GM21737 (cell line): ENCODE results near the gene CFAP20DC.
"Not testable (repeated sequence)": the region's sequence is repeated elsewhere in the genome, so short reads cannot be mapped to it uniquely, and the experiment has no call there.

Experiments
- ATAC-seq: cut with Tn5 transposase; IDR thresholded peaks from one replicate; pipeline ENCODE4 v1.9.1; 2021; ENCODE audit warnings: mild to moderate bottlenecking, moderate library complexity; ENCODE audit not compliant: unreplicated experiment

CFAP20DC gene

DNA sequence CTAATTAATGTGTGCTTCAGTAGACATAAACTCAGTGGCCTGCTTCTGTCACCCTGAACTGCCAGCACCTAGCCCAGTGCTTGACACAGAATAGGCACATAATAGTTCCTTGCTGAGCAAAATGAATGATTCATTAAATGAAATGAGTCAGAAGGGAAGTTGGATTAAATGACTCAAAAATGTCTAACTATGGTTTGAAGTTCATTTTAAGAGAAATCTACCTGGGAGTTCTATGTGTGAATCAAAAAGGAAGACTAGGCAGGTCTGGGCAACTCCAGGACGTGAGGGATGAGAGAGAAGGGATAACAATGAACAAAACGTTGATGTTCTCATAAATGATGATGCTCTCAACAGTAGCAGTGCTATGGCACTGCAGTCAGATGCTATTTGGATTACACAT lies 175.0 kb downstream of the CFAP20DC start:
- ATAC-seq, result peak; percentile 76

DNA sequence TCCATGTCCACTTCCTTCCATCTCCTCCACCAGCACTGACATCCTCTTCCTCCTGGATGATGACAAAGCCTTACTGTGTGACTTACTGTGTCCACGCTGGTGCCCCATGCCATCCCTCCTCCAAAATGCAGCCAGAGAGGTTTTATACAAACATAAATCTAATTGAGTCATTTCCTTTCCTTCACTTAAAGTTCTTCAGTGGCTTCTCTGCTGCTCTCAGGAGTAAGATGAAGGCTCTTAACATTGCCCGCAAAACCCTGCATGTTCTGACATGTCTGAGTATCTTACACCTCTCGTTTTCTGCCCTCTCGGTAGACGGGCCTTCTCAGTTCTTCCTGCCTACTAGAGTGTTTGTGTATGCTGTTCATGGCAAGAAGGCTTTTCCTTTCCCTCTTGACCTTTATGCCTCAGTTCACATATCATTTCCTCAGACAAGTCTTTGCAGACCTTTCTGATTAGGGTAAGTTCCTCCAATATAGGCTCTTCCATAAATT lies 175.5 kb downstream of the CFAP20DC start:
- ATAC-seq, result peak; percentile 51

GRCh38 chr3:58868097-58868779 lies 181.6 kb downstream of the CFAP20DC start:
- ATAC-seq, result no peak

DNA sequence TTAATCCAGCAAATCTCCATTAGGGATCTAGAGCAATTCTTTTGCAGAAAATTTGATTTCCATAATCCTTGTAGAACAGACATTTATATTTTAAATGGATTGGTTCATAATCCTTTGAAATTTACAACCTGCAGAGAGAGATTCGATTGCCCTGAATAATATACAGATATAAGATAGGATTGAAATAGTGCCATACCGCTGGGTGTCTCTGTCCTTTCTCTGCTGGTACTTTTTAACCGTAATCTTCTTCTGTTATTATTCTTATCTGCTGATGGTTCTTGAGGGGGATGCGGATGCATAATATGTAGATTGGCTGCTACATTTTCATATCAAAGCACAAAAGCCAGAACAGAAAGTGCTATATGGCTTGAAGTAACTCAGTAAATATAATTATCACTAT lies 182.2 kb downstream of the CFAP20DC start:
- no peak for ATAC-seq

- ATAC-seq, result no peak
Measured at GRCh38 chr3:58866079-58866478, 183.7 kb downstream of the CFAP20DC start.

GRCh38 chr3:58864480-58864879 lies 185.3 kb downstream of the CFAP20DC start:
- ATAC-seq, result no peak

DNA sequence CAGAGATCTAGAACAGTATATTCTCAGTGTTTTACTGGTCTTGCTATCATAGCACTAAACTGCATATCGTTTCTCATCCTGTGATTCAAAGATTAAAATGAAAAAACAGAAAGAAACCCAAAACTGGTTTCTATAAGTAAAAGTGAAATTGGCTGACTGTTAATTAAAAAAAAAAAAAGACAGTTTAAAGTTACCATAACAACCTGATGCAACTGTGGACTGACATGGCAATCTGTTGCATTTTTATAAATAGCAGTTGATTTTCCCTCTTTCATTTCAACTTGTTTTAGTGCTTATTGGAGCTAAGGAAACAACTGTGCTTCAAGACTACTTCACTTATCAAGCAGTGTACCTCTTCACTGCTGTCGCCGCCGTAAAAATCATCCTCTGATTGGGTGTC lies 186.6 kb downstream of the CFAP20DC start:
- ATAC-seq, result no peak

GRCh38 chr3:58861551-58861950 lies 188.3 kb downstream of the CFAP20DC start:
- ATAC-seq, result no peak

- ATAC-seq, result no peak
Measured at GRCh38 chr3:58858126-58858525, 191.7 kb downstream of the CFAP20DC start.

DNA sequence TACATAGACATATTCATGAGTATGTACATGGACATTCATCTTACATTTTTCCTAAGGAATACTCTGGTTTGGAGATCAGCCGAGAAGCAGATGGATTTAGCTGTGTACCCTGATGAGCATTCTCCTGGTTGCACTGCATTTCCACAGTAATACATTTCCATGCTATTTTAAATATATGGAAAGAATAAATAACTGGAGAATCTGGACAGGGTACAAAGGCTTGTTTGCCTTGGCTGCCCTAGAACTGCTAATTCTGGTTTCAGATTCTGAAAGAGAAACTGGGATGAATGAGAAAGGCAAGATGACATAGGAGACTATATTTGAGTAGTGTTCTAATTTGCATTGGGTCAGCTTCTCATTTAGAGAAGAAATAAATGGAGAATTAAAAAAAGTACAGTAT lies 192.4 kb downstream of the CFAP20DC start:
- ATAC-seq, result no peak

GRCh38 chr3:58848826-58849225 lies 201.0 kb downstream of the CFAP20DC start:
- ATAC-seq, result no peak

- not testable (repeated sequence) for ATAC-seq
Measured at GRCh38 chr3:58842050-58842747, 207.6 kb downstream of the CFAP20DC start.

DNA sequence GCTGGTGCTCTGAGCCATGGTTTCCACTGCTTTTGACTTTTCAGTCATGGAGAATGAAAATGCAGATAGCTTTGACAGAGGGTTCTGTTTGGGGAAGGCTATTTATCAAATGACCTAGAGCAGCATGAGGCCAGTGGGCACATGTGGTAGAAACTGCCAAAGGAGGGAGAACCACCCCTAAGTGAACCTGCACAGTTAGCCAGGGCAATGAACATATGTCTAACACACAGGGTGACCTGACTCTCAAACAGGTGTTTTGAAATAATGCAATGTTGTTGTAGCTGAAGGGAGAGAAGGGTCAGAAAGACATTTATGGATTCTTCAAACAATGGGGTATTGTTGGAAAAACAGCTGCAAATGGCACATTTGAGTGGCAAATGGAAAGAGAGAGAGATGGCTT lies 208.9 kb downstream of the CFAP20DC start:
- ATAC-seq, result no peak

DNA sequence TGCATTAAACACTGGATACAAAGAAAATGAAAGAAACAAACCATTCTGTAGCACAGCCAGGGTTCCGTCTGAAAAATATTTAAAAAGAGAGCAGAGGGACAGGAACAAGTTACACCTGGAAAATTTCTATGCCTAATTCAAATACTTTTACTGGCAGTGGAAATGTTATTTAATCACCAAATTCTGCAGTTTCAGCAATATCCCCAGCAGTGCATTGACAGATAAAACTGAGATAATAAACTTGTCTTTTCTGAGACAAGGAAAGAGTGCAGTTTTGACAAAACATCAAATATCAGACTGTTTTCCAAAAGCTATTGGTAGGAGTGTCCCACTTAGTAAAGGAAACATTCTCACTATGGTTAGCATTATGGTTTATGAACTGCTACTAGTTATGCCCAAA lies 209.9 kb downstream of the CFAP20DC start:
- ATAC-seq, result no peak

- ATAC-seq, result no peak
Measured at GRCh38 chr3:58839187-58839586, 210.6 kb downstream of the CFAP20DC start.

DNA sequence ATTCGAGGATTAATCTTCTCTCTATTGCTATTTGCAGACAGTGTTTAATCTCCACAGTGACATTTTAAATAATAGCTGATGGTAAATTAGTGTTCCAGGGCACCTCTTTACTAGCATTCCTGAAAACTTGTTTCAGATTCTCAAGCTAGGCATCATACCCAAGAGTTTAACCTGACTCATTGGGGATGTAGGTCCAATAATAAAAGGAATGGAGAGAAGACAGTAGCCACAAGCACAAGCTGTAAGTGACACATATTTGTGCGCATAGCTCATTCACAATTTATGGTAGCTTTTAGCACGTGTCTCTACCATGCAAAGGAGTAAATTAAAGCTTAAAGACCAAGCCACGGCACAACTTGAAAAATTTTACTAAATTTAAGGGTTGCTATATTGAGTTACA lies 212.0 kb downstream of the CFAP20DC start:
- ATAC-seq, result no peak

DNA sequence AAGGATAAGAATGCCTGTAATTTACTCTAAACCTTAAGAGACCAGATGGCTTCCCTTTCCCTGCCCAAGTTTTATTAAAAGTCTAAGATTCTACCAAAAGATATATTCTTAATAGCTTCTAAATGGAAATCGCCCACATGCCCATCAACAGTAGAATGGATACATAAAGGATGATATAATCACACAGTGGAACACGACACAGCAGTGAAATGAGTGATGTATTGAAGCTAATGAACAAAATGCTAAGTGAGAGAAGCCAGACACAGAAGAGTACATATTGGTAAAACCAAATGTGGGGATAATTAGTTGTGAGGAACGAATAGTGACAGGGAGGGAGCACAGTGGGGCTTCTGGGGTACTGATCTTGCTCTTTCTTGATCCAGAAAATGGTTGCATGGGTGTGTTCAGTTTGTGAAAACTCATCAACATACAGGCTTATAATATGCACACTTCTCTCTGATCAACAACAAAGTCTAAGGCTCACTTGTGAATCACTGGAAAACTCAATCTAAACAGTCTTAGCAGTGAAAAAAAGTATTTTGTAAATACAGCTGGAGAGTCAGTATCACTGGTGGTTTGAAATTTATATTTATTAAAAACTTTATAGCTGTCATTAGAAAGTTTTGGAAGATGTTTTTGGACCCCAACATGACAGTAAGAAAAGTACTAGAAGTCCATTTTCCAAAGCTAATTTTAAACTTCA lies 212.5 kb downstream of the CFAP20DC start:
- no peak for ATAC-seq

DNA sequence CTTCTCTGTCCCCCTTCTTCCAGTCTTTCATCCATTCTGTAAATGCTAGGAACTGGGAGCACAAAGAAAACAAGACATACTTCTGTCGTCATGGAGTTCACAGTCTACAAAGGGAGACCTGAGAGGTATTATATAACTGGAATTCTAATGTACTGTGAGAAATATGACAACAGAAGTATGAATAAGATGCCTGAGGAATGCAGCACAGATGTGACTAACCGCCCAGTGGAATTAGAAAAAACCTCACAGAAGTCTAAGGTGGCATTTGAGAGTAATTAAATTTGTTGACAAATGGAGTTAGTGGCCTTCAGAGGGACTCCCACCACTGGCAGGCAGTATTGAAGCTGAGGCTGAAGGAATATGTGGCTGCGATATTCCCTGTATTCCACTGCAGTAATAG lies 214.7 kb downstream of the CFAP20DC start:
- no peak for ATAC-seq

- no peak for ATAC-seq
Measured at GRCh38 chr3:58833491-58833890, 216.3 kb downstream of the CFAP20DC start.

DNA sequence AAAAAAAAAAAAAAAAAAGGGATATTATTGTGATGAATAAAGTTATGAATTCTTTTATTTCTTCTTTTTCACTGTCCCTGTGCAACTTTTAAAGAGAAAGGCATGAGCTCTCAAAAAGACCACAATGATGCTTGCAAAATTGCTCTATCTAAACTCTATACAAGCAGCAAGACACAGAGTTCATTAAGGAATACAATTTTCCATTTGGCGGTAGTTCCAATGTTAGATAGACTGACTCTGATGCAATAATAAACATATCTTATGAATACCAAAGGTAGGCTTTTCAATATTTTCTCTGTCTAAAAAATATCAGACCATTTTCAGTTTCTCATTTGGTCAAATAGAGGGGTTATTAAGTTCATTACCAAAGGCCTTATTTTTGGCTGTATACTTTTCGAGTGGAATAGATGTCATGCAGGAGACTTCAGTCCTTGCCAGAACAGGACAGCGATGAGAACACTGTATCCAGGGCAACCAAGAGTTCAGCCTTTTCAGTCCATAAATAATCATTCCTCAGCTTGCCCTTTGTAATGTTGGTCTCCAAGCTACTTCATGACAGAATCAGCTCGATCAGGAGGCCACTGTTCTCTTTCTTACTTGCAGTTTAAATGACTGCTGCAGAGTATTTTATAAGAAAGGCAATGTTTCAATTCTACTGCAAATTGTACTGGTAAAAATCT lies 220.4 kb downstream of the CFAP20DC start:
- no peak for ATAC-seq

GRCh38 chr3:58824777-58825176 lies 225.0 kb downstream of the CFAP20DC start:
- no peak for ATAC-seq
